WI38 (cell line): ENCODE results near the gene RNF145.

Source experiments
- H3K4me3 ChIP-seq: 2 replicates; pipeline ENCODE4 v1.5.1; 2011; ENCODE audit warnings: low read depth, mild to moderate bottlenecking, control low read depth, low read length
- CTCF ChIP-seq: IDR thresholded peaks from 2 replicates; pipeline ENCODE4 v1.5.1; 2012; ENCODE audit warnings: low read depth, mild to moderate bottlenecking, control low read depth, low read length

The RNF145 gene

GRCh38 chr5:159199780-159200179 is 9.6 kb downstream of the RNF145 start:
- TF ChIP-seq CTCF: no peak
- no peak overlapping the region for H3K4me3 ChIP-seq

DNA sequence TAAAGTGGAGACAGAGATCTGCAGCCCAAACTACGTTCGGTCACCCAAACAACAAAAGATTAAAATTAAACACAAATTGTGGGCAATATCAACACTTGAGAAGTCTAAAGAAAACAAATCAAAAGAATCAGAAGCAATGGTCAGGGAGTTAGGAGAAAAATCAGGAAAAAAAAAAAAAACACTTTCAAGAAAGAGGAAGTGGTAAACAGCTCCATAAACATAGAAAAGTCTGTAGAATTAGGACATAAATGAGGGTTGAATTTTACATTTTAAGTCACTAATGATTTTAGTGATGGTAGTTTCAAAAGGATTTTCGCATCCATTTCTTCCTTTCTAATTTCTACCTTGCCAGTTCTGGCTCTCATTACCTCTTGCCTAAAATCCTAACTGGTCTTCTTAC is 10.1 kb downstream of the RNF145 start:
- TF ChIP-seq CTCF: no peak
- H3K4me3 ChIP-seq: no peak overlapping the region

DNA sequence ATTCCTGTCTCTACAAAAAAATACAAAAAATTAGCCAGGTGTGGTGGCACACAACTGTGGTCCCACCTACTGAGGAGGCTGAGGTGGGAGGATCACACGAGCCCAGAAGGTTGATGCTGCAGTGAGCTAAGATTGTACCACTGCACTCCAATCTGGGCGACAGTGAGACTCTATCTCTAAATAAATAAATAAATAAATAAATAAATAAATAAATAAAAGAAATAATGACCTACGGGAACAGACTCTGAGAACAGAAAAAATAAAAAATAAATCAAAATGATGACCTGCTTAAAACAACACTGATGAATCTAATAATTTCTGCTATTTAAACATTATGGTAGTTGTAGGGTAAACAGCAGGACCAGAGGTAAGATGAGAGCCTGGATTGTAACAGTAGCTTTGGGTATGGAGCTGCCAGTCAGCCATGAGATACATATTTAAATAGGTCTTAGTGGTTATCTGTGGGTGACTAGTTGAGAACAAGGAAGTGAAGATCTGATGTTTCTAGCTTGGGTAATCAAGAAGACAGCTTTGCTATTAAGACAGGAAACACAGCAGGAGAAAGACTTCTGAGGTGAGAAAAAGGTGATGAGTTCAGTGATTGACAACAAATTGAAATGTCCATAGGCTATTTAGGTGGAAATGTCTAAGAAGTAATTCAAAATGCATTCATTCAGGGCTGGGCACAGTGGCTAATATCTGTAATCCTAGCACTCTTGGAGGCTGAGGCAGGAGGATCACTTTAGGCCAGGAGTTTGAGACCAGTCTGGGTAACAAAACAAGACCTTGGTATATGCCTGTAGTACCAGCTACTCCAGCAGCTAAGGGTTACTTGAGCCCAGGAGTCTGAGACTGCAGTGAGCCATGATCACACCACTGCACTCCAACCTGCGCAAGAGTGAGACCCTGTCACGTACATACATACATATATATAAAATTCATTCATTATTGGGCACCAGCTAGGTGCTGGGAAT is 11.0 kb downstream of the RNF145 start:
- no peak for TF ChIP-seq CTCF
- H3K4me3 ChIP-seq: no peak overlapping the region

- H3K4me3 ChIP-seq: no peak overlapping the region
- TF ChIP-seq CTCF: no peak
Measured at GRCh38 chr5:159195775-159196174, 13.6 kb downstream of the RNF145 start.

DNA sequence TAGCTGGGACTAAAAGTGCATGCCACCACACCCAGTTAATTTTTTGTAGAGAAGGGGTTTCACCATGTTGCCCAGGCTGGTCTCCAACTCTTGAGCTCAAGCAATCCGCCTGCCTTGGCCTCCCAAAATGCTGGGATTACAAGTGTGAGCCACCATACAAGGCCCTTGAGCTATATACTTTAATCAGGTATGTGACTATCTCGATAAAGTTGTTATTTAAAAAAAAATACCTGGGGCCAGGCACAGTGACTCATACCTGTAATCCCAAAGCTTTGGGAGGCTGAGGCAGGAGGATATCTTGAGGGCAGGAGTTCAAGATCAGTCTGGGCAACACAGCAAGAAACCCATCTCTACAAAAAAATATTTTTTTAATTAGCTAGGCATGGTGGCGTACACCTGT is 19.2 kb downstream of the RNF145 start:
- H3K4me3 ChIP-seq: no peak overlapping the region
- TF ChIP-seq CTCF: no peak

GRCh38 chr5:159189310-159189709 is 20.0 kb downstream of the RNF145 start:
- no peak for TF ChIP-seq CTCF

GRCh38 chr5:159187719-159188118 is 21.6 kb downstream of the RNF145 start:
- TF ChIP-seq CTCF: no peak
- no peak overlapping the region for H3K4me3 ChIP-seq

More at GRCh38 chr5:159189310-159189709, 20.0 kb downstream of the RNF145 start:
- H3K4me3 ChIP-seq: no peak overlapping the region
